Measurements from ENCODE around the gene RGS3.

DNA sequence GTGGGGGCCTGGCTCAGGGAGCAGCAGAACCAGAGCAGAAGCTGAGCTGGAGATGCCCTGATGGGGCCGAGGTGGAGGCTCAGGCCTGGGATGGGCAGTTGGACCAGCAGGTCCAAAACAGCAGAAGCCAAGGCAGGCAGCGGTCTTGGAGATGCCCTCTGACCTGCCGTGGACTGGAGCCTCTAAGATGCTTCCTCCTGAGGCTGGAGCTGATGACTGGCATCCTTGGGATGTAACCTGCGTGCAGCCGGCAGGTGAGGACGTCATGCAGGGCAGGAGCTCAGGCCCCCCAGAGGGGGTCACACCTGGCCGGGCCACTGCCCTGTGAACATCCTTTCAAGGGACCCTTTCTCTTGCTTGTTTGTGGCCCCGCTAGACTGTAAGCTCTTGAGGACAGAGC lies 162.0 kb downstream of the RGS3 start:
- TF ChIP-seq ISL1 (CRISPR knock-in tag; IDR thresholded peaks at IDR 0.05), result no peak
- no peak for TF ChIP-seq ZFP3 (CRISPR knock-in tag; IDR thresholded peaks at IDR 0.05)
- TF ChIP-seq, protein P1, sequence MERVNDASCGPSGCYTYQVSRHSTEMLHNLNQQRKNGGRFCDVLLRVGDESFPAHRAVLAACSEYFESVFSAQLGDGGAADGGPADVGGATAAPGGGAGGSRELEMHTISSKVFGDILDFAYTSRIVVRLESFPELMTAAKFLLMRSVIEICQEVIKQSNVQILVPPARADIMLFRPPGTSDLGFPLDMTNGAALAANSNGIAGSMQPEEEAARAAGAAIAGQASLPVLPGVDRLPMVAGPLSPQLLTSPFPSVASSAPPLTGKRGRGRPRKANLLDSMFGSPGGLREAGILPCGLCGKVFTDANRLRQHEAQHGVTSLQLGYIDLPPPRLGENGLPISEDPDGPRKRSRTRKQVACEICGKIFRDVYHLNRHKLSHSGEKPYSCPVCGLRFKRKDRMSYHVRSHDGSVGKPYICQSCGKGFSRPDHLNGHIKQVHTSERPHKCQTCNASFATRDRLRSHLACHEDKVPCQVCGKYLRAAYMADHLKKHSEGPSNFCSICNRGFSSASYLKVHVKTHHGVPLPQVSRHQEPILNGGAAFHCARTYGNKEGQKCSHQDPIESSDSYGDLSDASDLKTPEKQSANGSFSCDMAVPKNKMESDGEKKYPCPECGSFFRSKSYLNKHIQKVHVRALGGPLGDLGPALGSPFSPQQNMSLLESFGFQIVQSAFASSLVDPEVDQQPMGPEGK (CRISPR knock-in tag; IDR thresholded peaks at IDR 0.05; ENCODE audit: borderline replicate concordance), result no peak
- TF ChIP-seq, protein P2, sequence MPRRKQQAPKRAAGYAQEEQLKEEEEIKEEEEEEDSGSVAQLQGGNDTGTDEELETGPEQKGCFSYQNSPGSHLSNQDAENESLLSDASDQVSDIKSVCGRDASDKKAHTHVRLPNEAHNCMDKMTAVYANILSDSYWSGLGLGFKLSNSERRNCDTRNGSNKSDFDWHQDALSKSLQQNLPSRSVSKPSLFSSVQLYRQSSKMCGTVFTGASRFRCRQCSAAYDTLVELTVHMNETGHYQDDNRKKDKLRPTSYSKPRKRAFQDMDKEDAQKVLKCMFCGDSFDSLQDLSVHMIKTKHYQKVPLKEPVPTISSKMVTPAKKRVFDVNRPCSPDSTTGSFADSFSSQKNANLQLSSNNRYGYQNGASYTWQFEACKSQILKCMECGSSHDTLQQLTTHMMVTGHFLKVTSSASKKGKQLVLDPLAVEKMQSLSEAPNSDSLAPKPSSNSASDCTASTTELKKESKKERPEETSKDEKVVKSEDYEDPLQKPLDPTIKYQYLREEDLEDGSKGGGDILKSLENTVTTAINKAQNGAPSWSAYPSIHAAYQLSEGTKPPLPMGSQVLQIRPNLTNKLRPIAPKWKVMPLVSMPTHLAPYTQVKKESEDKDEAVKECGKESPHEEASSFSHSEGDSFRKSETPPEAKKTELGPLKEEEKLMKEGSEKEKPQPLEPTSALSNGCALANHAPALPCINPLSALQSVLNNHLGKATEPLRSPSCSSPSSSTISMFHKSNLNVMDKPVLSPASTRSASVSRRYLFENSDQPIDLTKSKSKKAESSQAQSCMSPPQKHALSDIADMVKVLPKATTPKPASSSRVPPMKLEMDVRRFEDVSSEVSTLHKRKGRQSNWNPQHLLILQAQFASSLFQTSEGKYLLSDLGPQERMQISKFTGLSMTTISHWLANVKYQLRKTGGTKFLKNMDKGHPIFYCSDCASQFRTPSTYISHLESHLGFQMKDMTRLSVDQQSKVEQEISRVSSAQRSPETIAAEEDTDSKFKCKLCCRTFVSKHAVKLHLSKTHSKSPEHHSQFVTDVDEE (CRISPR knock-in tag; IDR thresholded peaks at IDR 0.05), result no peak
